ENCODE results near the gene VWF.
"Not testable (repeated sequence)": the region's sequence is repeated elsewhere in the genome, so short reads cannot be mapped to it uniquely, and the experiment has no call there.

The VWF gene

GRCh38 chr12:6146951-6147350 lies 22.5 kb upstream of the VWF start:
- TF ChIP-seq, protein P1, sequence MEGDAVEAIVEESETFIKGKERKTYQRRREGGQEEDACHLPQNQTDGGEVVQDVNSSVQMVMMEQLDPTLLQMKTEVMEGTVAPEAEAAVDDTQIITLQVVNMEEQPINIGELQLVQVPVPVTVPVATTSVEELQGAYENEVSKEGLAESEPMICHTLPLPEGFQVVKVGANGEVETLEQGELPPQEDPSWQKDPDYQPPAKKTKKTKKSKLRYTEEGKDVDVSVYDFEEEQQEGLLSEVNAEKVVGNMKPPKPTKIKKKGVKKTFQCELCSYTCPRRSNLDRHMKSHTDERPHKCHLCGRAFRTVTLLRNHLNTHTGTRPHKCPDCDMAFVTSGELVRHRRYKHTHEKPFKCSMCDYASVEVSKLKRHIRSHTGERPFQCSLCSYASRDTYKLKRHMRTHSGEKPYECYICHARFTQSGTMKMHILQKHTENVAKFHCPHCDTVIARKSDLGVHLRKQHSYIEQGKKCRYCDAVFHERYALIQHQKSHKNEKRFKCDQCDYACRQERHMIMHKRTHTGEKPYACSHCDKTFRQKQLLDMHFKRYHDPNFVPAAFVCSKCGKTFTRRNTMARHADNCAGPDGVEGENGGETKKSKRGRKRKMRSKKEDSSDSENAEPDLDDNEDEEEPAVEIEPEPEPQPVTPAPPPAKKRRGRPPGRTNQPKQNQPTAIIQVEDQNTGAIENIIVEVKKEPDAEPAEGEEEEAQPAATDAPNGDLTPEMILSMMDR (IDR thresholded peaks at IDR 0.05): no peak
- DNase-seq: no peak
- no peak overlapping the region for H3K4me3 Mint-ChIP-seq
- H3K4me1 Mint-ChIP-seq: peaks cover 9% of the 10 kb centered on the region
- H3K36me3 Mint-ChIP-seq (ENCODE audit: low read depth): peaks cover 4% of the 10 kb centered on the region
- H3K27me3 Mint-ChIP-seq (ENCODE audit: low read depth, poor library complexity): no peaks in the 10 kb centered on the region
- peaks cover 8% of the 10 kb centered on the region for H3K9me3 Mint-ChIP-seq
- no peak overlapping the region for H3K27ac Mint-ChIP-seq

DNA sequence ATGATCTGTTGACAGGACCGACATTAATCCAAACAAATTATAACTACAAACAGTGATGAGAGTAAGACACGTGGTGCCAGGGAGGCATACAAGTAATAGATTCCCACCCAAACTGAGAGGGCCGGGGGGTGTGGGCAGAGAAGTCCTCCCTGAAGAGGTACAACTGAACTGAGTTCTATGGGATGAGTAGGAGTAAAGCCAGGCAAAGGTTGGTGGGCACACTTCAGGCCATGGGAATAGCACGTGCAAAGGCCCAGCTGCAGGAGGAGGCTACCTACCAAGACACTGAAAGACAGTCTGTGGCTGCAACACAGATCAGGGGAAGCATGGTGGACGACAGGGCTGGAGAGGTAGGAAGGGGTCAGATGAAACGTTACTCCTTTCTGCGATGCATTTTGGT lies 22.0 kb upstream of the VWF start:
- DNase-seq: no peak
- peaks cover 13% of the 10 kb centered on the region for H3K4me1 Mint-ChIP-seq
- TF ChIP-seq, protein P1 (IDR thresholded peaks at IDR 0.05): no peak
- H3K36me3 Mint-ChIP-seq (ENCODE audit: low read depth): peaks cover 4% of the 10 kb centered on the region
- no peak overlapping the region for H3K27ac Mint-ChIP-seq
- H3K4me3 Mint-ChIP-seq: no peak overlapping the region
- no peaks in the 10 kb centered on the region for H3K27me3 Mint-ChIP-seq (ENCODE audit: low read depth, poor library complexity)
- peaks cover 8% of the 10 kb centered on the region for H3K9me3 Mint-ChIP-seq

- Mint-ChIP-seq H3K36me3 (ENCODE audit: low read depth) (peaks cover 4% of the 10 kb centered on the region), H3K27me3 (ENCODE audit: low read depth, poor library complexity) (no peaks in the 10 kb centered on the region), H3K9me3 (peaks cover 8% of the 10 kb centered on the region), H3K4me1 (peaks cover 22% of the 10 kb centered on the region), H3K27ac (no peak overlapping the region), H3K4me3 (no peak overlapping the region)
- no peak for DNase-seq
- TF ChIP-seq, protein P1 (IDR thresholded peaks at IDR 0.05): no peak
Measured at GRCh38 chr12:6145564-6145963, 21.1 kb upstream of the VWF start.

DNA sequence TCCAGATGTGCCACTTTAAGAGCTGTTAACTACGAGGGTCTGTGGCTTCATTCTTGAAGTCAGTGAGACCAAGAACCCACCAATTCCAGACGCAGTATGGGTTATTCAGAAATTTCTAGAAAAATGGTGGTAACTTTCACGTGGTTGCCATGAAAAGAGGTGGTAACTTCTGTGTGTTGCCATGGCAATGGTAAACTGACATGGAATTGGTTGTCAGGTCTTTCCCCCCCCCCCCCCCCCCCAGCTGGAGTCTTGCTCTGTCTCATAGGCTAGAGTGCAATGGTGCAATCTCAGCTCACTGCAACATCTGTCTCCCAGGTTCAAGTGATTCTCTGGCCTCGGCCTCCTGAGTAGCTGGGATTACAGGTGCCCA lies 18.8 kb upstream of the VWF start:
- Mint-ChIP-seq H3K36me3 (ENCODE audit: low read depth) (peaks cover 4% of the 10 kb centered on the region), H3K4me1 (peaks cover 40% of the 10 kb centered on the region), H3K27ac (no peak overlapping the region), H3K9me3 (peaks cover 13% of the 10 kb centered on the region), H3K27me3 (ENCODE audit: low read depth, poor library complexity) (no peaks in the 10 kb centered on the region), H3K4me3 (no peak overlapping the region)
- DNase-seq: no peak
- TF ChIP-seq, protein P1 (IDR thresholded peaks at IDR 0.05): no peak

- H3K27ac Mint-ChIP-seq: peak overlapping the region; percentile 97
- not testable (repeated sequence) for DNase-seq; H3K36me3 Mint-ChIP-seq (ENCODE audit: low read depth)
Measured at GRCh38 chr12:6142368-6143302, 18.2 kb upstream of the VWF start.

DNA sequence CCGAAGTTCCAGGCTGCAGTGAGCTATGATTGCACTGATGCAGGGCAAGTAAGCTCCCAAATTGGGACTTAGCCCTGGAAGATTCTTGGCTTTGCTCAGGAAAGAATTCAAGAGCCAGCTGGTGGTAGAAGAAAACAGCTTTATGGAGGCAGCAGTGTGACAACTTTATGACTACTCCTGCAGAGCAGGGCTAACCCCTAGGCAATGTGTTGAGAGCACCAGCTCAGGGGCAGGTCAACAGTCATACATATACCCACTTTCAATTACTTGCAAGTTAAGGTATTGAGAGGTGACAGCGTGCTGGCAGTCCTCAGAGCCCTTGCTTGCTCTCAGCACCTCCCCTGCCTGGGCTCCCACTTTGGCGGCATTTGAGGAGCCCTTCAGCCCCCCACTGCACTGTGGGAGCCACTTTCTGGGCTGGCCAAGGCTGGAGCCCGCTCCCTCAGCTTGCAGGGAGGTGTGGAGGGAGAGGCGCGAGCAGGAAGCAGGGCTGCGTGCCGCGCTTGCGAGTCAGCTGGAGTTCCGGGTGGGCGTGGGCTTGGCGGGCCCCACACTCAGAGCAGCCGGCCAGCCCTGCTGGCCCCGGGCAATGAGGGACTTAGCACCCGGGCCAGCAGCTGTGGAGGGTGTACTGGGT lies 17.4 kb upstream of the VWF start:
- not testable (repeated sequence) for H3K27me3 Mint-ChIP-seq (ENCODE audit: low read depth, poor library complexity); H3K36me3 Mint-ChIP-seq (ENCODE audit: low read depth); H3K4me3 Mint-ChIP-seq; DNase-seq
- peaks cover 18% of the 10 kb centered on the region for H3K9me3 Mint-ChIP-seq
- peak overlapping the region; percentile 81 for H3K27ac Mint-ChIP-seq
- H3K4me1 Mint-ChIP-seq: peaks cover 40% of the 10 kb centered on the region

More at GRCh38 chr12:6142368-6143302, 18.2 kb upstream of the VWF start:
- not testable (repeated sequence) for H3K27me3 Mint-ChIP-seq (ENCODE audit: low read depth, poor library complexity); H3K4me3 Mint-ChIP-seq
- Mint-ChIP-seq H3K9me3 (peaks cover 13% of the 10 kb centered on the region), H3K4me1 (peaks cover 40% of the 10 kb centered on the region)

Measured in nephron progenitor cell (in vitro differentiated cells).